RPMI8226 (cell line): ENCODE results near the gene CBLC.

Experiments used
- DNase-seq: peaks from one replicate; pipeline ENCODE4 v3.0.0-alpha.2; 2015

Gene CBLC

GRCh38 chr19:44803442-44804428 is 26.0 kb downstream of the CBLC start:
- no peak for DNase-seq

GRCh38 chr19:44806291-44806690 is 28.6 kb downstream of the CBLC start:
- no peak for DNase-seq

GRCh38 chr19:44807162-44807561 is 29.5 kb downstream of the CBLC start:
- peak; percentile 63 for DNase-seq

GRCh38 chr19:44807652-44808462 is 30.2 kb downstream of the CBLC start:
- DNase-seq, result no peak

GRCh38 chr19:44808463-44809371 is 31.0 kb downstream of the CBLC start, which contains the start of gene BCAM:
Gene BCAM, plus strand, starts transcription at chr19:44809103. Its CDS starts 22 bp downstream, at chr19:44809125.
- DNase-seq, result peak; percentile 45

DNA sequence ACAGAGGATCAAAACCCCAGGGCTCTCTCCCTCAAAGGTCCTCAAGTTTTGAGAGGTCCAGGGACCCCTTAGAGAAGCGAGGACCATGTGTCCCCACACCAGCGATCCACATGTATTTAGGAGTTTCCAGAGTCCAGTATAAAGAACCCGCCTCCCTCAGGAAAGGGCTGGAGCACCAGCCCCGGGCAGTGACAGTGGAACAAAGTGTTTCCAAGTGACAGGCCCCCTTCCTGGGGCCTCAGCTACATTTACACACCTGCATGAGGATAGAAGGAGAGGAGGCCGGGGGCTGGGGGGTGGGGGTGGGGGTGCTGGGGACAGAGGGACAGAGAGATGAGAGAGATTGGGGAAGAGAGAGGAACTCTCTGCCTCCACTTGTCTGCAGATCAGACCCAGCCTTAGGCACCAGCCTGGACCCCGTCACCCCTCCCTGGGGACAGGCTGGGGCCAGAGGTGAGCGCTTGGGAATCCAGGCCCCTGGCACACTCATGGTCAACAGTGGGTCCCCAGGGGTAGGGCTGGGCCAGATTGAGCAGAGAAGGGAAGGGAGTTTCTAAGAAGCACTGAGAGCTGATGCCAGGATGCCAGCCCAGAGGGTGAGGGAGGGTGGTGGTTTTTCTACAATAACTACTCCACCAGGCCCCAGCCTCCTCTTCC is 32.0 kb downstream of the CBLC start:
- DNase-seq, result no peak

DNA sequence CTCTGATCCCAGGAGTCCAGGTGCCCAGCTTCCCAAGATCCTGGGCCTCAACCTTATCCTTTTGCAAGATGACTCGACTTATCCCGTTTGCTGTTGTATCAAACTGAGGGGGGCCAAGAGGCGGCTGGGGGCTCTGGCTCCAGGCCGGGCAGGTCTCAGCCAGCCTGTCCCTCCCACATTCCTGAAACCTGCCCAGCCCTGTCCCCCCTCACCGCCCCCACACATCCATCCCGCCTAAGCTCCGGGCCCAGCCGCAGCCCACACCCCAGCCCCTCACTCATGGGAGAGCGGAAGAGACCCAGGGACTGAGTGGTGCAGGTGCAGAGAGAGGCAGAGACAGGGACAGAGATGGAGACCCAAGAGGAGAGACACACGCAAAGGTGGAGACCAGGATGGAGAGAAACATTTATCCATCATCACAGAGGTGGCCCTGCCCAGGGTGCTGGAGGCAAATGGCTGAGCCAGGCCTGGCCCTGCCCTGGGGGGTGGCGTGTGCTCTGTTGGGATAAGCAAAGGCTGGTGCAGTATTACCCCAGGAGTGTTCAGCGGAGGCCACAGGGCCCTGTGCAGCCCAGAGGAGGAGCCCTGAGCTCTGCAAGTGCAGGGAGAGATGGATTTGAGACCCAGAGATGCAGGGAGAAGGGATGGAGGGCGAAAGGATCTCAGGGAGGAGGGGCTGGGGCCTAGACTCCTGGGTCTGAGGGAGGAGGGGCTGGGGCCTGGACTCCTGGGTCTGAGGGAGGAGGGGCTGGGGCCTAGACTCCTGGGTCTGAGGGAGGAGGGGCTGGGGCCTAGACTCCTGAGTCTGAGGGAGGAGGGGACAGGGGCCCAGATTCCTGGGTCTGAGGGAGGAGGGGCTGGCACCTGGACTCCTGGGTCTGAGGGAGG is 32.8 kb downstream of the CBLC start:
- no peak for DNase-seq

- no peak for DNase-seq
These were observed 33.4 kb downstream of the CBLC start for GRCh38 chr19:44811122-44811419.

DNA sequence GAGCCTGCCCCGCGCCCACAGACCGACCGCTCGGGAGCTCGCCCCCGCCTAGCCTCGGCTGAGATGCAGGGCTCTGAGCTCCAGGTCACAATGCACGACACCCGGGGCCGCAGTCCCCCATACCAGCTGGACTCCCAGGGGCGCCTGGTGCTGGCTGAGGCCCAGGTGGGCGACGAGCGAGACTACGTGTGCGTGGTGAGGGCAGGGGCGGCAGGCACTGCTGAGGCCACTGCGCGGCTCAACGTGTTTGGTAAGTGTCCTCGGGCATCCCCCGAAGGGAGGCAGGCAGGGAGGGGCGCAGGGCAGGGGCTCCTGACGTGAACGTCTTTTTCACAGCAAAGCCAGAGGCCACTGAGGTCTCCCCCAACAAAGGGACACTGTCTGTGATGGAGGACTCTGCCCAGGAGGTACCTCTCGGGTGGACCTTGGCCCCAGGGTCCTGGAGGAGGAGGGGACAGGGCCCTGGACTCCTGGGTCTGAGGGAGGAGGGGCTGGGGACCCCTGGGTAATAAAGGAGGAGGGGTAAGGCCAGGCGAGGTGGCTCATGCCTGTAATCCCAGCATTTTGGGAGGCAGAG is 34.5 kb downstream of the CBLC start:
- DNase-seq, result no peak

DNA sequence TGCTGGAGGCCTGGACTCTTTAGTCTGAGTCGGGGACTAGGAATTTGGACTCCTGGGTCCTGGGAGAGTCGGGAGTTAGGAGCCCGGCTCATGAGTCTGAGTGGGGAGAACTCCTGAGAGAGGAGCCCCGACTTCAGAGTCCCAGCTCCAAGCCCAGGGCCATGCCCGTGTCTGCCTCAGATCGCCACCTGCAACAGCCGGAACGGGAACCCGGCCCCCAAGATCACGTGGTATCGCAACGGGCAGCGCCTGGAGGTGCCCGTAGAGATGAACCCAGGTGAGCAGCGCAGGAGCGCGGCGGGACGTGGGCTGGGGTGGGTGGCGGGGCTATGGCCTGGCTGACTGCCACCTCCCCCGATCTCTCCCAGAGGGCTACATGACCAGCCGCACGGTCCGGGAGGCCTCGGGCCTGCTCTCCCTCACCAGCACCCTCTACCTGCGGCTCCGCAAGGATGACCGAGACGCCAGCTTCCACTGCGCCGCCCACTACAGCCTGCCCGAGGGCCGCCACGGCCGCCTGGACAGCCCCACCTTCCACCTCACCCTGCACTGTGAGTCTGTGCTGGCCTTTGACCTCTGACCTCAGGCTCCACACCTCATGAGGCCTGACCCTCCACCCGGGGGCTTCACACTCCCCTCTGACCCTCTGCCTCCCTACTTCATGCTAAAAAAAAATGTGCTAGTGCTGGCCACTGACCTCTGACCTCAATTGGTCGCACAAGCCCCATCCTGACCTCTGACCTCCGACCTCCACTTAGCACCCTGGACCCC is 35.6 kb downstream of the CBLC start:
- no peak for DNase-seq

GRCh38 chr19:44813841-44814470 is 36.3 kb downstream of the CBLC start:
- no peak for DNase-seq

GRCh38 chr19:44814517-44814916 is 36.8 kb downstream of the CBLC start:
- DNase-seq, result no peak

DNA sequence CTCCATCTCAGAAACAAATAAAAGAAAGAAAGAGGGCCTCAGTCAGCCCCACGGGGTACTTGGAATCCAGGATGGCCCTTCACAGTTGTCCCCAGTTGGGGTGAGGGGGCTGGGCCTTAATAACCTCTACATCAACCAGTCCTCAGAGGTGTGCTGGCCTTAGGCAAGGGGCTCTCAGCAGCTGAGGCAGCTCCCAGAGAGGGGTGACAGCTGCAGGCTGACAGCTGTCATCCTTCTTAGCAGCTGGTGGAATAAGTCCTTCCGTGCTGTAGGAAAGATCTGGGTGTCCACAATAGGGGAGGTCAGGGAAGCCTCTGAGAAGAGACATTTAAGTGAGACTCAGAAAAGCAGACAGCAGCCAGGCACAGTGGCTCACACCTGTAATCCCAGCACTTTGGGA is 38.6 kb downstream of the CBLC start:
- DNase-seq, result no peak

DNA sequence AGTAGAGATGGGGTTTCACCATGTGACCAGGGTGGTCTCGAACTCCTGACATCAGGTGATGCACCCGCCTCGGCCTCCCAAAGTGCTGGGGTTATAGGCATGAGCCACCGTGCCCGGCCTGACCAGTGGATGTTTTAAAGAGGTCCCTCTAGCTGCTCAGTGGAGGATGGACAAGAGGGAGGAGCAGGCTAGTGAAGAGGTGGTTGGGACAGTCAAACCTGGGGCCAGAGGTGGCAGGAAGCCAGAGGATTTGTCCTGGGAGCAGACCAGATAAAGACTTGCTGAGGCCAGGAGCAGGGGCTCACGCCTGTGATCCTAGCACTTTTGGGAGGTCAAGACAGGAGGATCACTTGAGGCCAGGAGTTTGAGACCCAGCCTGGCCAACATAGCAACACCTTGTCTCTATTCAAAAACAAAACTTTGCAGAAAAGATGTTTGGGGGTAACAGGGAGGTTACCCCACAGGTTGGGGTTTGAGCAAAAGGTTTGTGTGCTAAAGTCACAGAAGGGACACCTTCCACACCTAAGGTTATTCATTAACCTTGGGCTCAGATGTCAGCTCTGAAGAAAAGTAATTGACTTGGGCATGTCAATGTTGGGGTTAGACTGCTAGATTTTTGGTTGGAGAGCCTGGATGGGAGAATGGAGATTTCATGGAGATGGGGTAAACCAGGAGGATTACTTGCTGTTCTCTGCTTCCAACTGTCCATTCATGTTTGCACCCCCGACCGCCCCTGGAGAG is 40.2 kb downstream of the CBLC start:
- DNase-seq, result no peak

DNA sequence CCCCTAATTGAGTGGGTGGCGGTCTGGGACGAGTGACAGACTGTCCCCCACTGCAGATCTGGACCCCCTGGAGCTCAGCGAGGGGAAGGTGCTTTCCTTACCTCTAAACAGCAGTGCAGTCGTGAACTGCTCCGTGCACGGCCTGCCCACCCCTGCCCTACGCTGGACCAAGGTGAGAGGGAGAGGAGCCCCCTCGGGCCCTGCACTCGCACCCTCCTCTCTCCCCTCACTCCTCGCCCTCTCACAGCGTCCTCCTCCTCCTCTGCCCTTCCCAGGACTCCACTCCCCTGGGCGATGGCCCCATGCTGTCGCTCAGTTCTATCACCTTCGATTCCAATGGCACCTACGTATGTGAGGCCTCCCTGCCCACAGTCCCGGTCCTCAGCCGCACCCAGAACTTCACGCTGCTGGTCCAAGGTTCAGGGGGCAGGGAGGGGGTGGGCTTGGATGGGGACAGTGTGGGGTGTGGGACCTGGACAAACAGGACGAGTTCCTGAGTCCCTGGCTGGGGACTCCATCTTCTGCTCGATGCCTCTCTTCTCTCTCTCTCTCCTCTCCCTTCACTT is 40.9 kb downstream of the CBLC start:
- no peak for DNase-seq

- DNase-seq, result no peak
These were observed 41.6 kb downstream of the CBLC start for GRCh38 chr19:44819246-44819832.

DNA sequence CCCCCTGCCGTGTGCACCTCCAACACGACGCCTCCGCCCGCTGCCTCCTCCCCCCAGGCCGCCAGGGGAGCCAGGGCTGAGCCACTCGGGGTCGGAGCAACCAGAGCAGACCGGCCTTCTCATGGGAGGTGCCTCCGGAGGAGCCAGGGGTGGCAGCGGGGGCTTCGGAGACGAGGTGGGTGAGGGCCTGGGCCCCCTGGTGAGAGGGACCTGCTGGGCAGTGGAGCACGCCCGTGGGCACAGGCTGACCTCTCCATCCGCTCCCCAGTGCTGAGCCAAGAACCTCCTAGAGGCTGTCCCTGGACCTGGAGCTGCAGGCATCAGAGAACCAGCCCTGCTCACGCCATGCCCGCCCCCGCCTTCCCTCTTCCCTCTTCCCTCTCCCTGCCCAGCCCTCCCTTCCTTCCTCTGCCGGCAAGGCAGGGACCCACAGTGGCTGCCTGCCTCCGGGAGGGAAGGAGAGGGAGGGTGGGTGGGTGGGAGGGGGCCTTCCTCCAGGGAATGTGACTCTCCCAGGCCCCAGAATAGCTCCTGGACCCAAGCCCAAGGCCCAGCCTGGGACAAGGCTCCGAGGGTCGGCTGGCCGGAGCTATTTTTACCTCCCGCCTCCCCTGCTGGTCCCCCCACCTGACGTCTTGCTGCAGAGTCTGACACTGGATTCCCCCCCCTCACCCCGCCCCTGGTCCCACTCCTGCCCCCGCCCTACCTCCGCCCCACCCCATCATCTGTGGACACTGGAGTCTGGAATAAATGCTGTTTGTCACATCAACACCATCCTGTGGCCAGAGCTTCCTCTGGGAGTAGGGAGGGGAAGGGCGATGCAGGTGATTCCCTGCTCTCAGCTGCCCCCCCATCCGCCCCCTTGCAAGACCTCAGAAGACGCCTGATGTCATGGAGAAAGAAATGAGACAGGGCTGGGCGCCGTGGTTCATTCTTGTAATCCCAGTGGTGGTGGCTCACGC is 43.2 kb downstream of the CBLC start:
- no peak for DNase-seq
